GM10248 (cell line): Measurements from ENCODE around the gene TMED1.
"Not testable (repeated sequence)": the region's sequence is repeated elsewhere in the genome, so short reads cannot be mapped to it uniquely, and the experiment has no call there.

Source experiments
- CTCF ChIA-PET: fragments of 300-600 bp; sonication (Branson Sonifier 250); formaldehyde crosslinking; extraction: SDS; loops from one replicate; lab custom pipeline; 2021; ENCODE audit warnings: antibody characterized with exemption; lab: Yijun Ruan, JAX
- POLR2A ChIA-PET: fragments of 350-650 bp; sonication (Branson Sonifier 250); formaldehyde crosslinking; extraction: SDS; loops from one replicate; lab custom pipeline; 2020; ENCODE audit warnings: antibody characterized with exemption; lab: Yijun Ruan, JAX
- DNase-seq: peaks from one replicate; pipeline ENCODE4 v3.0.0; 2012; ENCODE audit errors: extremely low spot score
- CTCF ChIP-seq: IDR thresholded peaks from 2 replicates; pipeline ENCODE4 v1.5.1; 2012; ENCODE audit warnings: mild to moderate bottlenecking, low read depth; ENCODE audit errors: extremely low read depth, missing control alignments, control extremely low read depth

TMED1 gene

GRCh38 chr19:10863107-10863717 lies 27.2 kb upstream of the TMED1 start:
- ChIA-PET POLR2A (interaction anchor here (0.6 kb wide), 1 partner anchor 149 kb away, joined by 5 read pairs; no protein-coding TSS in a partner anchor), CTCF (interaction anchor here (0.9 to 6.4 kb wide), 22 partner anchors 11 to 447 kb away, joined by 3 to 107 read pairs (median 8); partner anchors contain the start of genes C19orf38, DNM2, QTRT1 and TMED1)
- no peak for DNase-seq
- no peak for TF ChIP-seq CTCF

GRCh38 chr19:10862561-10863106 lies 26.6 kb upstream of the TMED1 start:
- no peak for TF ChIP-seq CTCF
- POLR2A ChIA-PET: no interaction called here
- DNase-seq: no peak
- CTCF ChIA-PET: interaction anchor here (0.9 to 6.4 kb wide), 10 partner anchors 10 to 173 kb away, joined by 3 to 107 read pairs (median 20); partner anchors contain the start of genes C19orf38, DNM2 and TMED1

DNA sequence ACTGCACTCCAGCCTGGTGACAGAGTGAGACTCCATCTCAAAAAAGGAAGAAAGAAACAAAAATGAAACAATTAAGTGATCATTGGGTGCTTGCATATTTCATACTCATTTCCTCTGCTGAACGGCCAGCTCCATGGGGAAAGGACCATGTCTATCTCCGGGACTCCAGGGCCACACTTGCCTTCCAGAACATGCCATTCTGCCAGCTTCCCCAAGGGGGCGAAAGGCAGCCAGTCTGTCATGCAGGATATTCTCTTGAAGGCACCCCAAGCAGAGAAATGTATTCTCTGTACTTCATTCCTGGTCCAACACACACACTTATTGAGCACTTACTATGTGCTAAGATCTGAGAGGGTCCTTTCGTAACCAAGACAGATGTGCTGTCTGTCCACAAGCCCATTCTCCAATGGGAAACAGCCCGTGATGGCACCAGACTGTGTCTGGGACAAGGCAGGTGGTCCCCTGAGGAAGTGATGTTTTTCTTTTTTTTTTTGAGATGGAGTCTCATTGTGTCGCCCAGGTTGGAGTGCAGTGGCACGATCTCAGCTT lies 25.2 kb upstream of the TMED1 start:
- CTCF ChIA-PET: interaction anchor here (0.7 to 6.4 kb wide), 13 partner anchors 9 to 159 kb away, joined by 3 to 107 read pairs (median 3); partner anchors contain the start of genes DNM2 and TMED1
- TF ChIP-seq CTCF: no peak
- POLR2A ChIA-PET: interaction anchor here (0.5 kb wide), 1 partner anchor 368 kb away, joined by 4 read pairs; no protein-coding TSS in a partner anchor
- no peak for DNase-seq

DNA sequence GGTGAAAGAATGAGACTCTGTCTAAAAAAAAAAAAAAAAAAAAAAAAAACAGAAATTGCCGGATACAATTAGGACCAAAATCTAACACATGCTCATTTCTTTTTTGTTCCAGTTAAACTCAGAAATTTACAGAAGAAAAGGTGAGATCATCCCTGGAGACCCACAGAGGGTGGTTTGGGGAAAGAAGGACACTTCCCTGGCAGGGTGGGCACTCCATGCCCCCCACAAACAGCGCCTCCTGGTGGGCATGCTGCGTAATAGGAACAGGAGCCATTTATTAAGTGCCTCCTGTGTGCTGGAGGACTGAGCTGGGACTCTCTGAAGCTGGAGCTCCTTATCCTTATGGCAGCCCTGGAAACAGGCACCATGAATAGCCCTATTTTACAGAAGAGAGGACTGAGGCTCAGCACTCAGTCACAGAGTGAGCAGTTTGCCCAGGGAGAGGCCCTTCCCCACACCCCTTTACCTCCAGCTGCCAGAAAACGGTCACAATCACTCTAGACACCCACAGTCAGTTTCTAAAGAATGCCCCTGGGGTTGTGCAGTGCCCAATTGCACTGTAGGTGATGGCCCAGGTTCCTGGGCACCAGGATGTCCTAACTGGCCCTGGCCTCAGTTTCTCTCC lies 22.3 kb upstream of the TMED1 start:
- ChIA-PET CTCF (interaction anchor here (0.6 to 2.3 kb wide), 22 partner anchors 8 to 447 kb away, joined by 3 to 12 read pairs (median 4); partner anchors contain the start of genes C19orf38, DNM2, QTRT1 and TMED1), POLR2A (no interaction called here)
- DNase-seq: peak; percentile 48
- TF ChIP-seq CTCF: peak; percentile 77

GRCh38 chr19:10856899-10857298 lies 20.9 kb upstream of the TMED1 start:
- POLR2A ChIA-PET, DNase-seq: not testable (repeated sequence)
- CTCF ChIA-PET: interaction anchor here (0.8 to 2.3 kb wide), 7 partner anchors 8 to 139 kb away, joined by 3 to 12 read pairs (median 4); partner anchors contain the start of genes C19orf38 and DNM2

GRCh38 chr19:10855879-10856522 lies 20.0 kb upstream of the TMED1 start:
- no peak for DNase-seq
- TF ChIP-seq CTCF: peak; percentile 27
- ChIA-PET CTCF (interaction anchor here (0.9 to 7.6 kb wide), 10 partner anchors 8 to 139 kb away, joined by 3 to 71 read pairs (median 4); partner anchors contain the start of genes DNM2 and TMED1), POLR2A (no interaction called here)
